AG10803 (cell line): ENCODE measurements around the gene BBS5.

Experiments
- DNase-seq: peaks from one replicate; pipeline ENCODE4 v3.0.0; 2010; ENCODE audit warnings: low read depth
- H3K4me3 ChIP-seq: 2 replicates; pipeline ENCODE4 v1.5.1; 2011; ENCODE audit warnings: mild to moderate bottlenecking, low read length, control low read depth
- TF ChIP-seq, protein P1 (sequence below): conservative IDR thresholded peaks from 2 replicates; pipeline ENCODE4 v1.5.1; 2011; ENCODE audit warnings: mild to moderate bottlenecking, low read length, control low read depth, inconsistent platforms

The BBS5 gene

DNA sequence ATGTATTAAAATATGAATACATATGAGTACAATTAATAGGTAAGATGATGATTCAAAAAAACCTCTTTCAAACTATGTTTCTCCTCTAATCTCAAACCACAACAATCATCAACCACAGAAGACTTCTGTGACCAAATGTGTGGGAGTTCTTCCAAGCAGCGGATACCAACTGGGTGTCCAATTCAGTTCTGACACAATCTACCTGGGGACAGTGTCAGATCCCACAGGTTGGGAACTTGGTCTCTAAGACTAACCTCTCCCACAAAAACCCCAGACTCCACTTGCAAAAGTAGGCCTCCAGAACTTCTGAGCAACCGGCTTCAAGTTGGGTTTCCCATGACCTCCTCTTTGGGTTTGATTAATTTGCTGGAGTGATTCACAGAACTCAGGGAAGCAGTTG lies 67.5 kb downstream of the BBS5 start:
- DNase-seq = no peak
- no peak overlapping the region for H3K4me3 ChIP-seq
- TF ChIP-seq, protein P1, sequence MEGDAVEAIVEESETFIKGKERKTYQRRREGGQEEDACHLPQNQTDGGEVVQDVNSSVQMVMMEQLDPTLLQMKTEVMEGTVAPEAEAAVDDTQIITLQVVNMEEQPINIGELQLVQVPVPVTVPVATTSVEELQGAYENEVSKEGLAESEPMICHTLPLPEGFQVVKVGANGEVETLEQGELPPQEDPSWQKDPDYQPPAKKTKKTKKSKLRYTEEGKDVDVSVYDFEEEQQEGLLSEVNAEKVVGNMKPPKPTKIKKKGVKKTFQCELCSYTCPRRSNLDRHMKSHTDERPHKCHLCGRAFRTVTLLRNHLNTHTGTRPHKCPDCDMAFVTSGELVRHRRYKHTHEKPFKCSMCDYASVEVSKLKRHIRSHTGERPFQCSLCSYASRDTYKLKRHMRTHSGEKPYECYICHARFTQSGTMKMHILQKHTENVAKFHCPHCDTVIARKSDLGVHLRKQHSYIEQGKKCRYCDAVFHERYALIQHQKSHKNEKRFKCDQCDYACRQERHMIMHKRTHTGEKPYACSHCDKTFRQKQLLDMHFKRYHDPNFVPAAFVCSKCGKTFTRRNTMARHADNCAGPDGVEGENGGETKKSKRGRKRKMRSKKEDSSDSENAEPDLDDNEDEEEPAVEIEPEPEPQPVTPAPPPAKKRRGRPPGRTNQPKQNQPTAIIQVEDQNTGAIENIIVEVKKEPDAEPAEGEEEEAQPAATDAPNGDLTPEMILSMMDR = no peak
